GM12865 (cell line): ENCODE results near the gene CCDC77.

Experiments used
- DNase-seq: peaks from one replicate; pipeline ENCODE4 v3.0.0; 2010; ENCODE audit warnings: low read depth
- H3K4me3 ChIP-seq: 2 replicates; pipeline ENCODE4 v1.5.1; 2011; ENCODE audit warnings: mild to moderate bottlenecking, low read depth, low read length, control low read depth
- TF ChIP-seq, protein P1 (sequence below): IDR thresholded peaks from 2 replicates; pipeline ENCODE4 v1.5.1; 2011; ENCODE audit warnings: low read length, control low read depth, low read depth, inconsistent platforms; ENCODE audit not compliant: insufficient read depth; ENCODE audit errors: missing control alignments

The CCDC77 gene

DNA sequence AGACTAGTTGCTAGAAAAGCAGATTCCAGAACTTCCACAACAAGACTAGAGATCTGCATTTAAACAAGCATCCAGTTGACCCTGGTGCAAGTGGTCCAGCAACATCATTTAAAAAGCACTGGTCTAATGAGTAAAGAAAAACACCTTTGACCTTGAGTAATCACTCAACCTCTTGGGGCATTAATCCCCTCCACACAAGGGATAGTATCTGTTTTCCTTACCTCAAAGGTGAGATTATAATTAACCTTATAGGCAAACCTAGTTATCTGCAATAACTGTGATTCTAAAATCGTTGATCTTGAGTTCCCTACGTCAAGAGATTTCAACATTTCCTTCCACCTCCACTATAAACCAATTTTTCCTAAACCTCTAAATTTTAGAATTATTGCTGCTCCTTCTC, 13.4 kb upstream of the CCDC77 start:
- DNase-seq, result no peak
- peak overlapping the region; percentile 99 for H3K4me3 ChIP-seq
- TF ChIP-seq, protein P1, sequence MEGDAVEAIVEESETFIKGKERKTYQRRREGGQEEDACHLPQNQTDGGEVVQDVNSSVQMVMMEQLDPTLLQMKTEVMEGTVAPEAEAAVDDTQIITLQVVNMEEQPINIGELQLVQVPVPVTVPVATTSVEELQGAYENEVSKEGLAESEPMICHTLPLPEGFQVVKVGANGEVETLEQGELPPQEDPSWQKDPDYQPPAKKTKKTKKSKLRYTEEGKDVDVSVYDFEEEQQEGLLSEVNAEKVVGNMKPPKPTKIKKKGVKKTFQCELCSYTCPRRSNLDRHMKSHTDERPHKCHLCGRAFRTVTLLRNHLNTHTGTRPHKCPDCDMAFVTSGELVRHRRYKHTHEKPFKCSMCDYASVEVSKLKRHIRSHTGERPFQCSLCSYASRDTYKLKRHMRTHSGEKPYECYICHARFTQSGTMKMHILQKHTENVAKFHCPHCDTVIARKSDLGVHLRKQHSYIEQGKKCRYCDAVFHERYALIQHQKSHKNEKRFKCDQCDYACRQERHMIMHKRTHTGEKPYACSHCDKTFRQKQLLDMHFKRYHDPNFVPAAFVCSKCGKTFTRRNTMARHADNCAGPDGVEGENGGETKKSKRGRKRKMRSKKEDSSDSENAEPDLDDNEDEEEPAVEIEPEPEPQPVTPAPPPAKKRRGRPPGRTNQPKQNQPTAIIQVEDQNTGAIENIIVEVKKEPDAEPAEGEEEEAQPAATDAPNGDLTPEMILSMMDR, result no peak

DNA sequence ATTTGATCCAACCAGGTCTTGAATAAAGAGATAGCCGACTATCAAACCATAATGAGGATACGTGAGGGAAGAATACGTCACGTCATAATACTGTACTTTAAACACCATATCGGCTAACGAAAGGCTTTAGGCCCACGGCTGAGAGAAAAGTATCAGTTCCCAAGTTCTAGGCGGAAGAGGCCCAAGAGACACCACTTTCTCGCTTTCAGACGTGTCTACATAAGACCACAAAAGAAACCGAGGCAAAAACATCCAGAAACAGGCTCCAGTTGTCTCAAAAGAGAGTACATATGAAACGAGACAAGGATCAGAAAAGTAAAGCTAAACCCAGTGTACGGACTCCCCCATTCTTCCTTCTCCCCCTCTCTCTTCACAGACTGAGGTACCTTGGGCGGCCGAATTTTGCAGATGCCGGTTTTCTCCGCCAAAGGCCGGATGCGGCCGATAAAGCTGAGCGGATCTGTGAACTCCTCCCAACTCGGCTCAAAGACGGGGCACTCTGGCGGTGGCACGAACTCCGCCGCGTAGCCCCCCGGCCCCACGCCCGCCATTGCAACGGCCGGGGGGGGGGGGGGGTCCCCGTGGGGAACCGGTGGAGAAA, 12.8 kb upstream of the CCDC77 start:
- DNase-seq, result peak; percentile 77
- TF ChIP-seq, protein P1, result no peak
- H3K4me3 ChIP-seq, result peak overlapping the region; percentile 99

DNA sequence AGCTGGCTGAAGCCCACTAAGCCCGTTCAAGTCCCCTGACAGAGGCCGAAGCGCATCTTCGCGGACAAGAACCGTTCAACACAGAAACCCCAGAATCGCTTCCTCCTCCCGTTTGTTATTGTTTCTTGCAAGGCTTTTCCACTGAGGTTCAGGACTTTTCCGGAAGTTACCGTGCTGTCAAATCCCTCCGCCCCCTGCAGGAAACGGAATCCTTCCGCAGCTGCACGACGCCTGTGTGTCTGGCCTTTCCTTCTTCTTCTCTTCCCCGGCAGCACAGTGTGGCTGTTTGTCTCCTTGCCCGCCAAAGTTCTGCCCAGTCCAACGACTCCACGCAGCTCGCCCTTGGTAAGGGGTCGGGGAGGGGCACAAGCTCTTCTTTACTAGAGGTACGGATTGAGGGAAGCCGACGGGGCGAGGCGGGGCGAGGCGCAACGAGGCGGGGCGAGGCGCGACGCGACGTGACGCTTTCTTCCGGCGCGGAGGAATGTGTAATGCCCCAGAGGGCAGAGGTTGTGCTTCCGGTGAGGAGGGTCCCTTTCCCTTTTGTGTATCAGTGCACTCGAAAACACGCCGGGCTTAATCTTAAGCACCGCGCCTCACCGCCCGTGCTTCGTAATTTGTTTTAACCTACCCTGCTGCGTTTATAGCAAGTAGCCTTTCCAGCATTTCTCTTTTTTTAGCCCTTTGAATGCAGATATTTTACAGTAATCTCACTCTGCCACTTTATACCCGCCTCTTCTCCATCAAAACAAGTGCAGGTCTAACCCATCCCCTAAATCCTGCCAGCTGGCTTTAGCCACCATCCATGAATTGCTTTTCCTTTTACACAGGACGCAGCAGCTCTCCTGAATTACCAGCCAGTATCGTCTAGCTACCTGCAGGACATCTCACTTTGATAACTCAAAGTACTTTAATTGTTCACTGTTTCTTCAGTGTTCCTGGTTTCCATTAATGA, 12.0 kb upstream of the CCDC77 start, which contains the start of gene KDM5A:
Gene KDM5A (minus strand): TSS at position 179 of the 955 bp plus-strand sequence. CDS start 229 bp downstream, outside the sequence.
- DNase-seq, result peak; percentile 95

DNA sequence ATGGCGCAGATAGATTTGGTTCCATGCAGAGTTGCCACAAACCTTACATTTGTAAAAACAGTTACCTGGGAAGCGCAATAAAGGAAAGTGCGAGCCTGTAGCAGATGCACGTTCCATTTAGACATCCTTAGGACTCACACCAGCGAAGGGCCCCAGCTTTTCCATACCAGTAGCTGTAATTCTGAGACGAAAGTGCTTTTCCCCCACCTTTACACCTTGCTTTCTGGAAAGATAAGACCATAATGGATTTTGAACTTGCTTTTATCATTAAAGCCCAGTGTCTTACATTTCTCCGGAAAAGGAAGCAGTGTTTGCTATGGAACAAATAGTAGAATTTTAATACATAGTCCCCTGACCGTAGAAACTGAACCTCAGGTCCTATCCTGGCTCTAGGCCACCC, 616 bp upstream of the CCDC77 start:
- H3K4me3 ChIP-seq, result peak overlapping the region; percentile 51
- no peak for DNase-seq
- TF ChIP-seq, protein P1, result no peak

More for the DNA sequence above, 12.0 kb upstream of the CCDC77 start, which contains the start of gene KDM5A:
- TF ChIP-seq, protein P1, result no peak
- peak within 1 kb of the TSS; percentile 99 for H3K4me3 ChIP-seq

DNA sequence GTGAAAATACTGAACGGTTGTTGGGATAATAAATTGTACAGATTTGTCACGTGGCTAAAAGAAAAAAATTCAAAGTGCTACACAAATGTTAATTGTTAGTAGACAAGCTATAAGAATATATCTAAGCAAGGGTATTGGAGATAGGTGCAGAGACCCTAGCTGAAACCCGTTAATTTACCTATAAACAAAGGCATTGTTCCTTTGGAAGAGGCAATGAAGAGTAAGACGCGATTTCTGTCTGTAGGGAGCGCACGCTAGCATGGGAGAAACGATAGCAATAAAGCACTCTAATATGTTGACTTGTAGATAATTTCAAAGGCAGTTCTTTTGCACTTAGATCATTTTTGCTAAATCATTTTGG, 565 bp downstream of the CCDC77 start:
- peak overlapping the region; percentile 73 for H3K4me3 ChIP-seq
- peak; percentile 29 for DNase-seq
- TF ChIP-seq, protein P1, result no peak

DNA sequence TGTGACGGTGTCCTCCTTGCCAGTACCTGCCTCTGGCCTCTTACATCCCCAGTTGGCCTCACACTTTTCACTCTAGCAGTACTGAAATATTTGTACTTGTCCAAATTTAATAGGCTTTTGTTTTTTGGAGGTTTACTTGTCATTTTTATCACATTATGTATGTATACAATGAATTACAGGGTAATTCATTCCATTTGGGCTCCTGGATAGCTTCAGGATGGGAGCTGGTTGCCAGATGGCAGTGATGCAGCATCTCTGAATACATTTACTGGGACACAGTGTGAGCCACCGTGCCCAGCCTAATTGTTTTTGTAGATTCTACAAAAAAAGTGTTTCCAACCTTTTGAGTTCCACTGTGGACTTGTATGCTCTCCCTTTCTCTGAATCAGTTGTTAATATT, 13.4 kb downstream of the CCDC77 start:
- TF ChIP-seq, protein P1, result no peak
- no peak overlapping the region for H3K4me3 ChIP-seq
- no peak for DNase-seq
